GM13977 (cell line): Measurements from ENCODE around the gene FGFR4.

Experiments used
- DNase-seq: peaks from one replicate; pipeline ENCODE4 v3.0.0; 2012; ENCODE audit warnings: low spot score
- CTCF ChIP-seq: IDR thresholded peaks from 2 replicates; pipeline ENCODE4 v1.5.1; 2012; ENCODE audit warnings: mild to moderate bottlenecking, control low read depth; ENCODE audit not compliant: insufficient read depth; ENCODE audit errors: extremely low read depth, missing control alignments
- in situ Hi-C: fragments of 300-500 bp; cut with MboI; formaldehyde crosslinking; loops from one replicate; pipeline ENCODE4 v1.12.0; 2022; ENCODE audit warnings: low sequenced_read_pairs, low pct_unique_long_range_greater_than_20kb, mixed read lengths, inconsistent platforms; ENCODE audit not compliant: unreplicated experiment

The FGFR4 gene

GRCh38 chr5:177090813-177091212 is 4.1 kb downstream of the FGFR4 start:
- TF ChIP-seq CTCF: no peak
- no peak for DNase-seq
- in situ Hi-C loops: no loop called here

GRCh38 chr5:177091232-177091631 is 4.5 kb downstream of the FGFR4 start:
- no peak for TF ChIP-seq CTCF
- no peak for DNase-seq
- in situ Hi-C loops: no loop called here

- in situ Hi-C loops: no loop called here
- no peak for TF ChIP-seq CTCF
- no peak for DNase-seq
Observed at GRCh38 chr5:177092178-177093081, 5.7 kb downstream of the FGFR4 start.

- DNase-seq: no peak
- in situ Hi-C loops: no loop called here
- no peak for TF ChIP-seq CTCF
Observed at GRCh38 chr5:177093082-177093712, 6.5 kb downstream of the FGFR4 start.

- no peak for DNase-seq
- no peak for TF ChIP-seq CTCF
- in situ Hi-C loops: no loop called here
Observed at GRCh38 chr5:177093803-177094202, 7.1 kb downstream of the FGFR4 start.

GRCh38 chr5:177094224-177095087 is 7.7 kb downstream of the FGFR4 start:
- no peak for TF ChIP-seq CTCF
- in situ Hi-C loops: no loop called here
- DNase-seq: no peak
